Body of pancreas (tissue), 4 donors: ENCODE measurements around the gene ESRRB. TPM values are rescaled to one million over a fixed set of nuclear protein-coding genes. Genes with fewer than 3 reads are reported as not detected.

ENCODE experiments used
- ATAC-seq: fragments of 150-250 bp; one replicate; pipeline ENCODE4 v1.9.1; 2016
- DNase-seq, 4 donors: peaks; one replicate each; pipeline ENCODE4 v3.0.0-alpha.2; 2019
- H3K27ac ChIP-seq, 4 donors: fragments of 200-600 bp; sonication (generic); 1 replicate in 3 of 4; 2 replicates in 1 of 4; pipeline versions ENCODE4 v1.5.1 to v1.6.1; 2016 to 2019; ENCODE audit warnings: mild to moderate bottlenecking in 1 of 4, mixed read lengths in 1 of 4, moderate library complexity in 1 of 4
- H3K27me3 ChIP-seq, 2 donors: fragments of 200-600 bp; sonication (generic); one replicate each; pipeline ENCODE4 v1.6.0; 2016; ENCODE audit warnings: mild to moderate bottlenecking in 1 of 2
- H3K36me3 ChIP-seq, 2 donors: fragments of 200-600 bp; sonication (generic); replicated peaks in 1 of 2; 2 replicates each; pipeline ENCODE4 v1.5.1; 2016; ENCODE audit warnings: low read depth in 2 of 2; ENCODE audit not compliant: insufficient read depth in 1 of 2
- H3K4me1 ChIP-seq: fragments of 200-600 bp; sonication (generic); one replicate; pipeline ENCODE4 v1.6.0; 2016
- H3K4me3 ChIP-seq, 2 donors: fragments of 200-600 bp; sonication (generic); 1 replicate in 1 of 2; 2 replicates in 1 of 2; pipeline ENCODE4 v1.5.1; 2016 to 2019
- H3K9me3 ChIP-seq, 3 donors: fragments of 200-600 bp; sonication (generic); 1 replicate in 2 of 3; 2 replicates in 1 of 3; pipeline ENCODE4 v1.5.1; 2016
- CTCF ChIP-seq, 7 experiments: fragments of 450-650 bp in 4 of 7; fragments of 200-600 bp in 3 of 7; sonication (generic) in 3 of 7; IDR thresholded peaks; one replicate each; pipeline ENCODE4 v1.5.1; 2016 to 2019; ENCODE audit warnings: antibody characterized with exemption in 7 of 7
- POLR2A ChIP-seq, 3 donors: fragments of 450-650 bp; IDR thresholded peaks; one replicate each; pipeline ENCODE4 v1.6.1; 2016; ENCODE audit warnings: antibody characterized with exemption in 3 of 3, mild to moderate bottlenecking in 2 of 3
- WGBS, 2 donors: methylation state at CpG; one replicate each; pipeline ENCODE4 v1.1.5; 2017; 5-methylcytosine and 5-hydroxymethylcytosine counted together
- intact Hi-C: fragments of 100-400 bp; cut with DNase I; formaldehyde crosslinking; loops from one replicate; pipeline ENCODE4 v1.15.1; 2023
- total RNA-seq, 2 donors: library from RNA; depleted of rRNA; stranded (reverse); fragments of >200 nt; gene quantifications; one replicate each; pipeline ENCODE4 v1.1.0, GENCODE V29; 2016

ESRRB gene
- total RNA-seq, 2 donors from 2014 or later, result not detected

- Histone ChIP-seq H3K4me1 (no peaks in the 10 kb centered on the region), H3K27ac (no peak overlapping the region), H3K36me3 (no peaks in the 10 kb centered on the region), H3K4me3 (no peak overlapping the region), H3K9me3 (no peaks in the 10 kb centered on the region), H3K27me3 (no peaks in the 10 kb centered on the region)
- TF ChIP-seq CTCF (IDR thresholded peaks at IDR 0.05) (no peak), POLR2A (IDR thresholded peaks at IDR 0.05) (no peak)
- DNase-seq, result no peak
- no peak for ATAC-seq
- WGBS, 2 donors, result 62 to 66% methylated on average over 5 to 10 of the region's 10 CpGs
- intact Hi-C loops, result no loop called here
Observed at GRCh38 chr14:76490735-76491134, 114.8 kb downstream of the ESRRB start.

GRCh38 chr14:76491172-76491930 is 115.4 kb downstream of the ESRRB start:
- H3K4me3 ChIP-seq, result no peak overlapping the region
- no peaks in the 10 kb centered on the region for H3K4me1 ChIP-seq
- TF ChIP-seq CTCF (IDR thresholded peaks at IDR 0.05) (no peak), POLR2A (IDR thresholded peaks at IDR 0.05) (no peak)
- no peaks in the 10 kb centered on the region for H3K36me3 ChIP-seq
- no peak for ATAC-seq
- H3K27ac ChIP-seq, result no peak overlapping the region
- H3K9me3 ChIP-seq, result no peaks in the 10 kb centered on the region
- no peaks in the 10 kb centered on the region for H3K27me3 ChIP-seq
- intact Hi-C loops, result no loop called here
- 89 to 91% methylated on average over 20 to 22 of the region's 22 CpGs for WGBS, 2 donors
- DNase-seq, result no peak

- ATAC-seq, result no peak
- intact Hi-C loops, result no loop called here
- no peak overlapping the region for H3K4me3 ChIP-seq
- H3K36me3 ChIP-seq, result no peaks in the 10 kb centered on the region
- H3K27me3 ChIP-seq, result no peaks in the 10 kb centered on the region
- no peak overlapping the region for H3K27ac ChIP-seq
- H3K4me1 ChIP-seq, result no peaks in the 10 kb centered on the region
- DNase-seq, result no peak
- no peaks in the 10 kb centered on the region for H3K9me3 ChIP-seq
- WGBS, 2 donors, result 82 to 100% methylated on average over 2 of the region's 2 CpGs
- no peak for TF ChIP-seq CTCF (IDR thresholded peaks at IDR 0.05)
- TF ChIP-seq POLR2A (IDR thresholded peaks at IDR 0.05), result no peak
Observed at GRCh38 chr14:76495983-76496382, 120.0 kb downstream of the ESRRB start.

GRCh38 chr14:76496595-76496994 is 120.7 kb downstream of the ESRRB start:
- Histone ChIP-seq H3K36me3 (no peaks in the 10 kb centered on the region), H3K4me1 (no peaks in the 10 kb centered on the region), H3K9me3 (no peaks in the 10 kb centered on the region), H3K27ac (no peak overlapping the region), H3K4me3 (no peak overlapping the region), H3K27me3 (no peaks in the 10 kb centered on the region)
- TF ChIP-seq POLR2A (IDR thresholded peaks at IDR 0.05) (no peak), CTCF (IDR thresholded peaks at IDR 0.05) (no peak)
- ATAC-seq, result no peak
- WGBS, 2 donors, result 39% methylated on average over 5 to 6 of the region's 6 CpGs
- DNase-seq, result no peak
- intact Hi-C loops, result no loop called here
